ENCODE measurements around the gene PABPC4L. TPM values are rescaled to one million over a fixed set of nuclear protein-coding genes. Genes with fewer than 3 reads are reported as not detected.

The PABPC4L gene
- total RNA-seq, 1 experiment from 2014 or later = not detected

DNA sequence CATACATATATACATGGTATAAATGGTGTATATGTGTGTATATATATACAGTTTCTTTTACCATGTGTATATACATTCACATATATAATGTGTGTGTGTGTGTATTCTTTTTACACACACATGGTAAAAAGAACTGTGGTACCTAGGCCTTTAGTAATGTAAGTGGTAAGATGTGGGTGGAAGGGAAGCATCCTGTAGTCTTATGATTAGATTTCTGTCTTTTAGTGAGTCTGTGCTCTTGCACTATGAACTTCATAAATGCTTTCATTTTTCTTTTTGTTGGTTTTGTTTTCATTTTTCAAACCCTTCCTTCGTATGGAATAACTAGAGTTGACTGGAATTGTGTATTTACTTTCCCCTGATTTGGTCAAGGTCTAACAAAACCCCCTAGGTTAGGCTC is 12.1 kb downstream of the PABPC4L start:
- H3K27ac Mint-ChIP-seq (ENCODE audit: unreplicated experiment) = no peak overlapping the region
- H3K36me3 Mint-ChIP-seq (ENCODE audit: insufficient read depth, unreplicated experiment) = no peaks in the 10 kb centered on the region
- no peak overlapping the region for H3K4me3 Mint-ChIP-seq (ENCODE audit: unreplicated experiment)
- ChIA-PET CTCF (no interaction called here), POLR2A (no interaction called here)
- H3K36me3 ChIP-seq (ENCODE audit: control insufficient read depth, insufficient read depth, low read length) = no peaks in the 10 kb centered on the region
- no peak overlapping the region for H3K4me3 ChIP-seq (ENCODE audit: low read depth, low read length)
- H3K9me3 Mint-ChIP-seq (ENCODE audit: unreplicated experiment) = peaks cover 18% of the 10 kb centered on the region
- H3K27me3 ChIP-seq (replicated peaks; ENCODE audit: control insufficient read depth, insufficient read depth, low read length) = no peaks in the 10 kb centered on the region
- no TSS peak for BruUV-seq (replicated peaks)
- TF ChIP-seq, protein P1, sequence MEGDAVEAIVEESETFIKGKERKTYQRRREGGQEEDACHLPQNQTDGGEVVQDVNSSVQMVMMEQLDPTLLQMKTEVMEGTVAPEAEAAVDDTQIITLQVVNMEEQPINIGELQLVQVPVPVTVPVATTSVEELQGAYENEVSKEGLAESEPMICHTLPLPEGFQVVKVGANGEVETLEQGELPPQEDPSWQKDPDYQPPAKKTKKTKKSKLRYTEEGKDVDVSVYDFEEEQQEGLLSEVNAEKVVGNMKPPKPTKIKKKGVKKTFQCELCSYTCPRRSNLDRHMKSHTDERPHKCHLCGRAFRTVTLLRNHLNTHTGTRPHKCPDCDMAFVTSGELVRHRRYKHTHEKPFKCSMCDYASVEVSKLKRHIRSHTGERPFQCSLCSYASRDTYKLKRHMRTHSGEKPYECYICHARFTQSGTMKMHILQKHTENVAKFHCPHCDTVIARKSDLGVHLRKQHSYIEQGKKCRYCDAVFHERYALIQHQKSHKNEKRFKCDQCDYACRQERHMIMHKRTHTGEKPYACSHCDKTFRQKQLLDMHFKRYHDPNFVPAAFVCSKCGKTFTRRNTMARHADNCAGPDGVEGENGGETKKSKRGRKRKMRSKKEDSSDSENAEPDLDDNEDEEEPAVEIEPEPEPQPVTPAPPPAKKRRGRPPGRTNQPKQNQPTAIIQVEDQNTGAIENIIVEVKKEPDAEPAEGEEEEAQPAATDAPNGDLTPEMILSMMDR (IDR thresholded peaks at IDR 0.05; ENCODE audit: insufficient read depth in 1 of 2, low read depth in 1 of 2, low read length in 1 of 2, severe bottlenecking in 1 of 2, unreplicated experiment in 1 of 2) = no peak
- H3K9me3 ChIP-seq = no peaks in the 10 kb centered on the region
- H3K4me1 Mint-ChIP-seq (ENCODE audit: low read depth, unreplicated experiment) = no peaks in the 10 kb centered on the region
- intact Hi-C loops (cut with micrococcal nuclease; ENCODE audit: unreplicated experiment) = no loop called here
- DNase-seq = no peak
- H3K4me1 ChIP-seq = no peaks in the 10 kb centered on the region
- no peaks in the 10 kb centered on the region for H3K27me3 Mint-ChIP-seq (ENCODE audit: insufficient read depth, unreplicated experiment)

DNA sequence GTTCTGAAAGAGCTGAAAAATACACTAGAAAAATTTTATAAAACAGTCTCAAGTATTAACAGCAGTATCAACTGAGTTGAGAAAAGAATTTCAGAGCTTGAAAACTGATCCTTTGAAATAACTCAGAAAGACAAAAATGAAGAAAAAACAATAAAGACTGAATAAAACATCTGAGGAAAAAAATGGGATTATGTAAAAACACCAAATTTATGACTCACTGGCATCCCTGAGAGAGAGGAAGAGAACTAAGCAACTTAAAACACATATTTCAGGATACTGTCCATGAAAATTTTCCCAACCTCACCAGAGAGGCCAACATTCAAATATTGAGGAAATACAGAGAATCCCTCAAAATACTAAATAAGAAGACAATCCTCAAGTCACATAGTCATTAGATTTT is 22.9 kb downstream of the PABPC4L start:
- no peaks in the 10 kb centered on the region for H3K4me1 Mint-ChIP-seq (ENCODE audit: low read depth, unreplicated experiment)
- POLR2A ChIA-PET = no interaction called here
- Histone ChIP-seq H3K4me3 (ENCODE audit: low read depth, low read length) (no peak overlapping the region), H3K4me1 (no peaks in the 10 kb centered on the region), H3K27me3 (replicated peaks; ENCODE audit: control insufficient read depth, insufficient read depth, low read length) (no peaks in the 10 kb centered on the region), H3K36me3 (ENCODE audit: control insufficient read depth, insufficient read depth, low read length) (no peaks in the 10 kb centered on the region), H3K9me3 (no peaks in the 10 kb centered on the region)
- H3K4me3 Mint-ChIP-seq (ENCODE audit: unreplicated experiment) = no peak overlapping the region
- CTCF ChIA-PET = no interaction called here
- no peak for DNase-seq
- no TSS peak for BruUV-seq (replicated peaks)
- intact Hi-C loops (cut with micrococcal nuclease; ENCODE audit: unreplicated experiment) = no loop called here
- H3K27me3 Mint-ChIP-seq (ENCODE audit: insufficient read depth, unreplicated experiment) = no peaks in the 10 kb centered on the region
- no peak overlapping the region for H3K27ac Mint-ChIP-seq (ENCODE audit: unreplicated experiment)
- TF ChIP-seq, protein P1 (IDR thresholded peaks at IDR 0.05; ENCODE audit: insufficient read depth in 1 of 2, low read depth in 1 of 2, low read length in 1 of 2, severe bottlenecking in 1 of 2, unreplicated experiment in 1 of 2) = no peak
- H3K36me3 Mint-ChIP-seq (ENCODE audit: insufficient read depth, unreplicated experiment) = no peaks in the 10 kb centered on the region
- H3K9me3 Mint-ChIP-seq (ENCODE audit: unreplicated experiment) = peaks cover 14% of the 10 kb centered on the region

DNA sequence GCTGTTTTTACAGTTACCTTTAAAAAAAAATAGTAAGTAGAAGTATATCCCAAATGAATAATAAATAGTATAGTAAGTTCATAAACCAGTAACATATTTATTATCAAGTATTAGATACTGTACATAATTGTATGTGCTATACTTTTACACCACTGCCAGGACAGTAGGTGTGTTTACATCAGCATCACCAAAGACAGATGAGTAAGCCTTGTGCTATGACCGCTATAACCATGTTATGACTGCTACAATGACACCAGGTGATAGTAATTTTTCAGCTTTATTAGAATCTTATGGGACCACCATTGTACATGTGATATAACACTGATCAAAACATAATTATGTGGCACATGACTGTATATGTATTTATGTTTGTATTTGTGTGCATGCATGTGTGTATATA is 27.3 kb downstream of the PABPC4L start:
- POLR2A ChIA-PET = no interaction called here
- intact Hi-C loops (cut with micrococcal nuclease; ENCODE audit: unreplicated experiment) = no loop called here
- H3K27me3 Mint-ChIP-seq (ENCODE audit: insufficient read depth, unreplicated experiment) = no peaks in the 10 kb centered on the region
- no peaks in the 10 kb centered on the region for H3K9me3 Mint-ChIP-seq (ENCODE audit: unreplicated experiment)
- DNase-seq = no peak
- H3K27ac Mint-ChIP-seq (ENCODE audit: unreplicated experiment) = no peak overlapping the region
- Histone ChIP-seq H3K4me3 (ENCODE audit: low read depth, low read length) (no peak overlapping the region), H3K4me1 (no peaks in the 10 kb centered on the region), H3K27me3 (replicated peaks; ENCODE audit: control insufficient read depth, insufficient read depth, low read length) (no peaks in the 10 kb centered on the region), H3K9me3 (no peaks in the 10 kb centered on the region), H3K36me3 (ENCODE audit: control insufficient read depth, insufficient read depth, low read length) (no peaks in the 10 kb centered on the region)
- H3K4me1 Mint-ChIP-seq (ENCODE audit: low read depth, unreplicated experiment) = no peaks in the 10 kb centered on the region
- H3K36me3 Mint-ChIP-seq (ENCODE audit: insufficient read depth, unreplicated experiment) = no peaks in the 10 kb centered on the region
- no peak overlapping the region for H3K4me3 Mint-ChIP-seq (ENCODE audit: unreplicated experiment)
- TF ChIP-seq, protein P1 (IDR thresholded peaks at IDR 0.05; ENCODE audit: insufficient read depth in 1 of 2, low read depth in 1 of 2, low read length in 1 of 2, severe bottlenecking in 1 of 2, unreplicated experiment in 1 of 2) = no peak
- CTCF ChIA-PET = no interaction called here
- no TSS peak for BruUV-seq (replicated peaks)

Data from Caco-2 (cell line).